K562 (cell line): ENCODE results near the gene PRRC2B.

Experiments
- RBM14 ChIP-seq: fragments of 200-400 bp; formaldehyde crosslinking; IDR thresholded peaks from 2 replicates; pipeline ENCODE4 v1.6.1; 2018; ENCODE audit warnings: low read depth, mild to moderate bottlenecking, low read length, moderate library complexity, borderline replicate concordance; ENCODE audit not compliant: insufficient read depth
- ZNF121 ChIP-seq: sonication (generic); formaldehyde crosslinking; conservative IDR thresholded peaks from 2 replicates; pipeline ENCODE4 v1.8.0; 2022; ENCODE audit warnings: missing genetic modification reagents
- ZNF639 ChIP-seq, 2 experiments: fragments of 200-800 bp in 1 of 2; sonication (Bioruptor generic) in 1 of 2; sonication (generic) in 1 of 2; formaldehyde crosslinking in 1 of 2; IDR thresholded peaks in 1 of 2; conservative IDR thresholded peaks in 1 of 2; 2 replicates each; pipeline versions ENCODE4 v1.5.0 to v1.6.1; 2016 to 2020; ENCODE audit warnings: missing compliant biosample characterization in 1 of 2, missing genetic modification characterization in 1 of 2, missing genetic modification reagents in 1 of 2

GRCh38 chr9:131529597-131530545 is 136.0 kb downstream of the PRRC2B start:
- no peak for TF ChIP-seq ZNF121 (CRISPR knock-in tag)
- no peak for TF ChIP-seq RBM14
- no peak for TF ChIP-seq ZNF639 (CRISPR knock-in tag; conservative IDR thresholded peaks at IDR 0.05 in 1 of 2, IDR thresholded peaks at IDR 0.05 in 1 of 2)
